ENCODE results near the gene MRPL17. TPM values are rescaled to one million over a fixed set of nuclear protein-coding genes. Genes with fewer than 3 reads are reported as not detected.

Gene MRPL17
- total RNA-seq, 1 donor from 2014 or later, result 89.9 TPM

GRCh38 chr11:6640985-6641701, 42.0 kb downstream of the MRPL17 start:
- H3K9ac ChIP-seq (ENCODE audit: low read length), result no peak overlapping the region
- Mint-ChIP-seq H3K27me3 (ENCODE audit: low read depth, unreplicated experiment) (peaks cover 11% of the 10 kb centered on the region), H3K4me3 (ENCODE audit: unreplicated experiment) (no peak overlapping the region), H3K27ac (ENCODE audit: unreplicated experiment) (no peak overlapping the region), H3K4me1 (ENCODE audit: low read depth, unreplicated experiment) (no peaks in the 10 kb centered on the region), H3K36me3 (ENCODE audit: low read depth, unreplicated experiment) (no peaks in the 10 kb centered on the region), H3K9me3 (ENCODE audit: unreplicated experiment) (peaks cover 2% of the 10 kb centered on the region)
- TF ChIP-seq EZH2 (IDR thresholded peaks at IDR 0.05; ENCODE audit: insufficient read depth, low read length), result no peak
- no peak for TF ChIP-seq CTCF (IDR thresholded peaks at IDR 0.05; ENCODE audit: insufficient read depth, low read depth, low read length)
- peaks cover 10% of the 10 kb centered on the region for H3K27me3 ChIP-seq (ENCODE audit: insufficient read depth, low read length)
- peaks cover 4% of the 10 kb centered on the region for H3K4me1 ChIP-seq (ENCODE audit: insufficient read depth, low read length)
- H3K4me2 ChIP-seq (ENCODE audit: low read length), result no peak overlapping the region
- DNase-seq (ENCODE audit: low read depth) (no peak), FAIRE-seq (no peak)
- no peaks in the 10 kb centered on the region for H3K36me3 ChIP-seq (ENCODE audit: insufficient read depth, low read length)
- no peak overlapping the region for H2AFZ ChIP-seq (ENCODE audit: low read depth, low read length)
- no peaks in the 10 kb centered on the region for H3K9me3 ChIP-seq (ENCODE audit: insufficient read depth, low read depth, low read length)
- H3K27ac ChIP-seq (ENCODE audit: low read depth, low read length), result no peak overlapping the region
- no peaks in the 10 kb centered on the region for H3K79me2 ChIP-seq (ENCODE audit: insufficient read depth, low read length)
- H3K4me3 ChIP-seq (ENCODE audit: insufficient read depth, low read depth, low read length), result no peak overlapping the region
- H4K20me1 ChIP-seq (ENCODE audit: insufficient read depth, low read length), result peaks cover 10% of the 10 kb centered on the region

GRCh38 chr11:6640036-6640984, 42.8 kb downstream of the MRPL17 start:
- DNase-seq (ENCODE audit: low read depth) (no peak), FAIRE-seq (no peak)
- Mint-ChIP-seq H3K36me3 (ENCODE audit: low read depth, unreplicated experiment) (no peaks in the 10 kb centered on the region), H3K4me1 (ENCODE audit: low read depth, unreplicated experiment) (no peaks in the 10 kb centered on the region), H3K4me3 (ENCODE audit: unreplicated experiment) (no peak overlapping the region), H3K27me3 (ENCODE audit: low read depth, unreplicated experiment) (peaks cover 10% of the 10 kb centered on the region), H3K9me3 (ENCODE audit: unreplicated experiment) (peaks cover 2% of the 10 kb centered on the region), H3K27ac (ENCODE audit: unreplicated experiment) (no peak overlapping the region)
- H3K9me3 ChIP-seq (ENCODE audit: insufficient read depth, low read depth, low read length), result no peaks in the 10 kb centered on the region
- no peak overlapping the region for H3K27ac ChIP-seq (ENCODE audit: low read depth, low read length)
- no peak overlapping the region for H3K4me3 ChIP-seq (ENCODE audit: insufficient read depth, low read depth, low read length)
- no peak overlapping the region for H3K4me2 ChIP-seq (ENCODE audit: low read length)
- peaks cover 10% of the 10 kb centered on the region for H3K27me3 ChIP-seq (ENCODE audit: insufficient read depth, low read length)
- no peaks in the 10 kb centered on the region for H3K36me3 ChIP-seq (ENCODE audit: insufficient read depth, low read length)
- peaks cover 4% of the 10 kb centered on the region for H4K20me1 ChIP-seq (ENCODE audit: insufficient read depth, low read length)
- no peak overlapping the region for H2AFZ ChIP-seq (ENCODE audit: low read depth, low read length)
- H3K9ac ChIP-seq (ENCODE audit: low read length), result no peak overlapping the region
- H3K4me1 ChIP-seq (ENCODE audit: insufficient read depth, low read length), result peaks cover 6% of the 10 kb centered on the region
- no peaks in the 10 kb centered on the region for H3K79me2 ChIP-seq (ENCODE audit: insufficient read depth, low read length)
- TF ChIP-seq CTCF (IDR thresholded peaks at IDR 0.05; ENCODE audit: insufficient read depth, low read depth, low read length), result no peak
- TF ChIP-seq EZH2 (IDR thresholded peaks at IDR 0.05; ENCODE audit: insufficient read depth, low read length), result no peak

All from astrocyte (in vitro differentiated cells and primary cell).